GM12892 (cell line): ENCODE results near the gene ZKSCAN4.

Source experiments
- DNase-seq: peaks from one replicate; pipeline ENCODE4 v3.0.0; 2011; ENCODE audit not compliant: insufficient read length
- FAIRE-seq: peaks from 2 replicates; lab custom pipeline; 2011; peaks lifted over from hg19 to GRCh38; lab: Jason Lieb, UNC
- POLR2A ChIP-seq: IDR thresholded peaks from 2 replicates; pipeline ENCODE4 v1.6.1; 2011; ENCODE audit warnings: low read depth, low read length, control low read depth
- POLR2AphosphoS5 ChIP-seq: IDR thresholded peaks from 2 replicates; pipeline ENCODE4 v1.6.1; 2011; ENCODE audit warnings: low read depth, low read length, control low read depth
- TAF1 ChIP-seq: IDR thresholded peaks from 2 replicates; pipeline ENCODE4 v1.6.1; 2011; ENCODE audit warnings: low read depth, mild to moderate bottlenecking, control low read depth, low read length, borderline replicate concordance

The ZKSCAN4 gene

GRCh38 chr6:28200020-28200419 lies 52.0 kb downstream of the ZKSCAN4 start:
- no peak for TF ChIP-seq TAF1
- no peak for TF ChIP-seq POLR2A
- no peak for TF ChIP-seq POLR2AphosphoS5
- DNase-seq (no peak), FAIRE-seq (no peak)
